WTC11 (cell line): ENCODE measurements around the gene IDH3B. TPM values are rescaled to one million over a fixed set of nuclear protein-coding genes. Genes with fewer than 3 reads are reported as not detected.

ENCODE experiments used
- ATAC-seq: fragments of 200-7000 bp; cut with Tn5 transposase; 2 replicates; pipeline ENCODE4 v1.10.0; 2021; ENCODE audit warnings: mild to moderate bottlenecking, moderate library complexity
- CTCF ChIA-PET: fragments of 300-600 bp; sonication (Branson Sonifier 250); formaldehyde crosslinking; loops from one replicate; lab custom pipeline; 2021; ENCODE audit warnings: antibody characterized with exemption; lab: Charles Lee
- POLR2A ChIA-PET: fragments of 350-600 bp; sonication (Branson Sonifier 250); formaldehyde crosslinking; loops from one replicate; lab custom pipeline; 2021; ENCODE audit warnings: antibody characterized with exemption; lab: Charles Lee
- DNase-seq: peaks from one replicate; pipeline ENCODE4 v3.0.0; 2021; ENCODE audit warnings: low spot score
- H3K27ac Mint-ChIP-seq: 2 replicates; pipeline ENCODE4 v1.8.0; 2021; ENCODE audit warnings: mixed read lengths
- H3K27me3 Mint-ChIP-seq: 2 replicates; pipeline ENCODE4 v1.8.0; 2021; ENCODE audit warnings: low read depth, mild to moderate bottlenecking, moderate library complexity, mixed read lengths
- H3K36me3 Mint-ChIP-seq: 2 replicates; pipeline ENCODE4 v1.8.0; 2021; ENCODE audit warnings: mixed read lengths
- H3K4me1 Mint-ChIP-seq: 2 replicates; pipeline ENCODE4 v1.8.0; 2022; ENCODE audit warnings: mixed read lengths
- H3K4me3 Mint-ChIP-seq: 2 replicates; pipeline ENCODE4 v1.8.0; 2021; ENCODE audit warnings: mild to moderate bottlenecking, moderate library complexity, mixed read lengths
- H3K9me3 Mint-ChIP-seq: 2 replicates; pipeline ENCODE4 v1.8.0; 2021; ENCODE audit warnings: mixed read lengths
- CBFB ChIP-seq: sonication (generic); formaldehyde crosslinking; IDR thresholded peaks from 2 replicates; pipeline ENCODE4 v1.8.1; 2022; ENCODE audit warnings: mild to moderate bottlenecking, low read depth, missing genetic modification reagents
- FOXK1 ChIP-seq: sonication (generic); formaldehyde crosslinking; IDR thresholded peaks from 2 replicates; pipeline ENCODE4 v1.8.0; 2022; ENCODE audit warnings: mild to moderate bottlenecking, moderate library complexity, missing genetic modification reagents
- GRHL2 ChIP-seq: fragments of 250-450 bp; sonication (Bioruptor Pico); IDR thresholded peaks from 2 replicates; pipeline ENCODE4 v1.8.0; 2022; ENCODE audit warnings: mild to moderate bottlenecking, moderate library complexity; ENCODE audit not compliant: insufficient replicate concordance, severe bottlenecking
- KAT7 ChIP-seq: sonication (generic); formaldehyde crosslinking; IDR thresholded peaks from 2 replicates; pipeline ENCODE4 v1.8.1; 2023; ENCODE audit warnings: missing genetic modification reagents, mild to moderate bottlenecking, borderline replicate concordance
- MXD4 ChIP-seq: fragments of 250-450 bp; sonication (Bioruptor Pico); IDR thresholded peaks from 2 replicates; pipeline ENCODE4 v1.8.0; 2021; ENCODE audit warnings: mild to moderate bottlenecking, moderate library complexity, borderline replicate concordance
- SMAD4 ChIP-seq: sonication (generic); formaldehyde crosslinking; IDR thresholded peaks from 2 replicates; pipeline ENCODE4 v1.8.0; 2022; ENCODE audit warnings: mild to moderate bottlenecking, missing genetic modification reagents
- ZNF121 ChIP-seq: sonication (generic); formaldehyde crosslinking; IDR thresholded peaks from 2 replicates; pipeline ENCODE4 v1.8.0; 2023; ENCODE audit warnings: missing genetic modification reagents
- ZNF416 ChIP-seq: fragments of 250-450 bp; sonication (Bioruptor Pico); IDR thresholded peaks from 2 replicates; pipeline ENCODE4 v1.9.0; 2021; ENCODE audit warnings: mild to moderate bottlenecking, inconsistent platforms
- total RNA-seq: library from RNA; stranded (reverse); gene quantifications from 3 replicates; pipeline ENCODE4 v1.2.3, GENCODE V29; 2021
- TF ChIP-seq, protein P1 (sequence below): sonication (generic); formaldehyde crosslinking; conservative IDR thresholded peaks from 2 replicates; pipeline ENCODE4 v1.8.1; 2022; ENCODE audit warnings: mild to moderate bottlenecking, missing genetic modification reagents
- TF ChIP-seq, protein P2 (sequence below): fragments of 250-450 bp; sonication (Bioruptor Pico); IDR thresholded peaks from 2 replicates; pipeline ENCODE4 v1.9.0; 2021; ENCODE audit warnings: mild to moderate bottlenecking
- TF ChIP-seq, protein P3 (sequence below): fragments of 250-450 bp; sonication (Bioruptor Pico); IDR thresholded peaks from 2 replicates; pipeline ENCODE4 v1.8.0; 2021; ENCODE audit warnings: mild to moderate bottlenecking
- TF ChIP-seq, protein P4 (sequence below): sonication (generic); formaldehyde crosslinking; IDR thresholded peaks from 2 replicates; pipeline ENCODE4 v1.8.0; 2022; ENCODE audit warnings: mild to moderate bottlenecking, missing genetic modification reagents
- TF ChIP-seq, protein P5 (sequence below): sonication (generic); formaldehyde crosslinking; IDR thresholded peaks from 2 replicates; pipeline ENCODE4 v1.8.0; 2023; ENCODE audit warnings: missing genetic modification reagents
- TF ChIP-seq, protein P6 (sequence below): fragments of 250-450 bp; sonication (Bioruptor Pico); IDR thresholded peaks from 2 replicates; pipeline ENCODE4 v1.9.0; 2021; ENCODE audit warnings: mild to moderate bottlenecking, borderline replicate concordance
- TF ChIP-seq, protein P7 (sequence below): fragments of 200-600 bp; IDR thresholded peaks from 2 replicates; pipeline ENCODE4 v1.8.0; 2022; ENCODE audit warnings: antibody characterized with exemption

The IDH3B gene
- total RNA-seq, 1 experiment from 2014 or later, result 136 TPM

DNA sequence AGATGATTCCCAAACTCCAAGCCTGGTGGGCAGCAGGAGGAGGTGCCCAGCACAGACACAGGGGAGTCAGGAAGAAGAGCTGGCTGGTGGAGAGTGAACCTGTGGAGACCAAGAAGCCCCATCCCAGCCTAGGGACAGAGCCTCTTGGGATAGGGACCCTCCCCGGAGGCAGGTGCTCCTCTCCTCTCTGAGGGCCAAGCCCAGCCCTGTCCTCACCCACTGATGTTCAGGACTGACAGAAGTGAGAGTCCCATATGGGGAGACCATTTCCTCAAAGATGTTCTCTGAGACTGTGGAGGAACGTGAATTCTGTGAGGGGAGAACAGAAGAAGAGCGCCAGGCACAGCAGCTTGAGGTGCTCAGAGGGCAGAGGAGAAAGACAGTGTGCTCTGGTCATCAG, 26.2 kb upstream of the IDH3B start:
- ChIA-PET POLR2A (no interaction called here), CTCF (interaction anchor here (2.2 to 5.2 kb wide), 4 partner anchors 11 to 160 kb away, joined by 8 to 120 read pairs (median 32); no protein-coding TSS in a partner anchor)
- H3K27me3 Mint-ChIP-seq, result peaks cover 88% of the 10 kb centered on the region
- ATAC-seq, result no peak
- no peak overlapping the region for H3K27ac Mint-ChIP-seq
- no peak overlapping the region for H3K4me3 Mint-ChIP-seq
- TF ChIP-seq, protein P1, sequence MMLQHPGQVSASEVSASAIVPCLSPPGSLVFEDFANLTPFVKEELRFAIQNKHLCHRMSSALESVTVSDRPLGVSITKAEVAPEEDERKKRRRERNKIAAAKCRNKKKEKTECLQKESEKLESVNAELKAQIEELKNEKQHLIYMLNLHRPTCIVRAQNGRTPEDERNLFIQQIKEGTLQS, result no peak
- TF ChIP-seq CBFB (CRISPR knock-in tag), result no peak
- TF ChIP-seq, protein P2, sequence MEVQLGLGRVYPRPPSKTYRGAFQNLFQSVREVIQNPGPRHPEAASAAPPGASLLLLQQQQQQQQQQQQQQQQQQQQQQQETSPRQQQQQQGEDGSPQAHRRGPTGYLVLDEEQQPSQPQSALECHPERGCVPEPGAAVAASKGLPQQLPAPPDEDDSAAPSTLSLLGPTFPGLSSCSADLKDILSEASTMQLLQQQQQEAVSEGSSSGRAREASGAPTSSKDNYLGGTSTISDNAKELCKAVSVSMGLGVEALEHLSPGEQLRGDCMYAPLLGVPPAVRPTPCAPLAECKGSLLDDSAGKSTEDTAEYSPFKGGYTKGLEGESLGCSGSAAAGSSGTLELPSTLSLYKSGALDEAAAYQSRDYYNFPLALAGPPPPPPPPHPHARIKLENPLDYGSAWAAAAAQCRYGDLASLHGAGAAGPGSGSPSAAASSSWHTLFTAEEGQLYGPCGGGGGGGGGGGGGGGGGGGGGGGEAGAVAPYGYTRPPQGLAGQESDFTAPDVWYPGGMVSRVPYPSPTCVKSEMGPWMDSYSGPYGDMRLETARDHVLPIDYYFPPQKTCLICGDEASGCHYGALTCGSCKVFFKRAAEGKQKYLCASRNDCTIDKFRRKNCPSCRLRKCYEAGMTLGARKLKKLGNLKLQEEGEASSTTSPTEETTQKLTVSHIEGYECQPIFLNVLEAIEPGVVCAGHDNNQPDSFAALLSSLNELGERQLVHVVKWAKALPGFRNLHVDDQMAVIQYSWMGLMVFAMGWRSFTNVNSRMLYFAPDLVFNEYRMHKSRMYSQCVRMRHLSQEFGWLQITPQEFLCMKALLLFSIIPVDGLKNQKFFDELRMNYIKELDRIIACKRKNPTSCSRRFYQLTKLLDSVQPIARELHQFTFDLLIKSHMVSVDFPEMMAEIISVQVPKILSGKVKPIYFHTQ (CRISPR knock-in tag), result no peak
- no peak for TF ChIP-seq FOXK1 (CRISPR knock-in tag)
- TF ChIP-seq, protein P3, sequence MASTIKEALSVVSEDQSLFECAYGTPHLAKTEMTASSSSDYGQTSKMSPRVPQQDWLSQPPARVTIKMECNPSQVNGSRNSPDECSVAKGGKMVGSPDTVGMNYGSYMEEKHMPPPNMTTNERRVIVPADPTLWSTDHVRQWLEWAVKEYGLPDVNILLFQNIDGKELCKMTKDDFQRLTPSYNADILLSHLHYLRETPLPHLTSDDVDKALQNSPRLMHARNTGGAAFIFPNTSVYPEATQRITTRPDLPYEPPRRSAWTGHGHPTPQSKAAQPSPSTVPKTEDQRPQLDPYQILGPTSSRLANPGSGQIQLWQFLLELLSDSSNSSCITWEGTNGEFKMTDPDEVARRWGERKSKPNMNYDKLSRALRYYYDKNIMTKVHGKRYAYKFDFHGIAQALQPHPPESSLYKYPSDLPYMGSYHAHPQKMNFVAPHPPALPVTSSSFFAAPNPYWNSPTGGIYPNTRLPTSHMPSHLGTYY, result no peak
- TF ChIP-seq GRHL2 (CRISPR knock-in tag), result no peak
- TF ChIP-seq, protein P4, sequence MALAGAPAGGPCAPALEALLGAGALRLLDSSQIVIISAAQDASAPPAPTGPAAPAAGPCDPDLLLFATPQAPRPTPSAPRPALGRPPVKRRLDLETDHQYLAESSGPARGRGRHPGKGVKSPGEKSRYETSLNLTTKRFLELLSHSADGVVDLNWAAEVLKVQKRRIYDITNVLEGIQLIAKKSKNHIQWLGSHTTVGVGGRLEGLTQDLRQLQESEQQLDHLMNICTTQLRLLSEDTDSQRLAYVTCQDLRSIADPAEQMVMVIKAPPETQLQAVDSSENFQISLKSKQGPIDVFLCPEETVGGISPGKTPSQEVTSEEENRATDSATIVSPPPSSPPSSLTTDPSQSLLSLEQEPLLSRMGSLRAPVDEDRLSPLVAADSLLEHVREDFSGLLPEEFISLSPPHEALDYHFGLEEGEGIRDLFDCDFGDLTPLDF, result no peak
- no peak for TF ChIP-seq ZNF416 (CRISPR knock-in tag)
- TF ChIP-seq, protein P5, sequence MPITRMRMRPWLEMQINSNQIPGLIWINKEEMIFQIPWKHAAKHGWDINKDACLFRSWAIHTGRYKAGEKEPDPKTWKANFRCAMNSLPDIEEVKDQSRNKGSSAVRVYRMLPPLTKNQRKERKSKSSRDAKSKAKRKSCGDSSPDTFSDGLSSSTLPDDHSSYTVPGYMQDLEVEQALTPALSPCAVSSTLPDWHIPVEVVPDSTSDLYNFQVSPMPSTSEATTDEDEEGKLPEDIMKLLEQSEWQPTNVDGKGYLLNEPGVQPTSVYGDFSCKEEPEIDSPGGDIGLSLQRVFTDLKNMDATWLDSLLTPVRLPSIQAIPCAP, result no peak
- TF ChIP-seq ZNF121 (CRISPR knock-in tag), result no peak
- TF ChIP-seq MXD4 (CRISPR knock-in tag), result no peak
- no peak for TF ChIP-seq KAT7
- no peak for TF ChIP-seq SMAD4 (CRISPR knock-in tag)
- H3K36me3 Mint-ChIP-seq, result peaks cover 5% of the 10 kb centered on the region
- no peak for DNase-seq
- peaks cover 28% of the 10 kb centered on the region for H3K4me1 Mint-ChIP-seq
- H3K9me3 Mint-ChIP-seq, result no peaks in the 10 kb centered on the region

DNA sequence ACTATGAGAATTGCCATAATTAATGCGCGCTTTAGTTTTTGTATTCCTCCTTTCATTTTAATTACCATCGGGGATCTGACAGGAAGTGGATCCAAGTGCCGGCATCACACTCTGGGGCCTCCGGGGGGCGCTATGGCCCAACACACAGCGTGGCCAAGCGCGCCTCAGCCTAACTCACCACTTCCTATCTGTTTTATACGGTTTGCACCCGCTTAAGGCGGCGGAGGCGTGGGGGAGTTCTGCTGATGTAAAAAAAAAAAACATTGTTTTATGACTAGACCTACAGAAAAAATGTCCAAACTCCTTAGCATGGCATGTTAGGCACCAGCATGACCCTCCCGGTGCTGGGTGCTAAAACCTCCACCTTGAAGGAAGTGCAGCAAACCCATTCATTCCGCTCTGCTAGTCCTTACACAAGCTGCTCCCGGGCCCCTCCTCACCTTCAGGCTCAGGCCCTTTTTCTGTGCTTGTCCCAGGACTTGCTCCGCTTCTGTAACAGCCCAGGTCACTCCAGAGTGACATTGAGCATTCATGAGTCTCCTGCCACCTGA, 24.1 kb upstream of the IDH3B start:
- ATAC-seq (peak; percentile 76), DNase-seq (peak; percentile 79)
- Mint-ChIP-seq H3K27ac (no peak overlapping the region), H3K9me3 (no peaks in the 10 kb centered on the region), H3K36me3 (peaks cover 5% of the 10 kb centered on the region), H3K27me3 (peaks cover 87% of the 10 kb centered on the region), H3K4me3 (peak overlapping the region; percentile 59), H3K4me1 (peaks cover 21% of the 10 kb centered on the region)
- CTCF ChIA-PET, result interaction anchor here (0.6 to 5.2 kb wide), 29 partner anchors 12 to 366 kb away, joined by 3 to 120 read pairs (median 5); partner anchors contain the start of genes IDH3B and PTPRA
- TF ChIP-seq, protein P6, sequence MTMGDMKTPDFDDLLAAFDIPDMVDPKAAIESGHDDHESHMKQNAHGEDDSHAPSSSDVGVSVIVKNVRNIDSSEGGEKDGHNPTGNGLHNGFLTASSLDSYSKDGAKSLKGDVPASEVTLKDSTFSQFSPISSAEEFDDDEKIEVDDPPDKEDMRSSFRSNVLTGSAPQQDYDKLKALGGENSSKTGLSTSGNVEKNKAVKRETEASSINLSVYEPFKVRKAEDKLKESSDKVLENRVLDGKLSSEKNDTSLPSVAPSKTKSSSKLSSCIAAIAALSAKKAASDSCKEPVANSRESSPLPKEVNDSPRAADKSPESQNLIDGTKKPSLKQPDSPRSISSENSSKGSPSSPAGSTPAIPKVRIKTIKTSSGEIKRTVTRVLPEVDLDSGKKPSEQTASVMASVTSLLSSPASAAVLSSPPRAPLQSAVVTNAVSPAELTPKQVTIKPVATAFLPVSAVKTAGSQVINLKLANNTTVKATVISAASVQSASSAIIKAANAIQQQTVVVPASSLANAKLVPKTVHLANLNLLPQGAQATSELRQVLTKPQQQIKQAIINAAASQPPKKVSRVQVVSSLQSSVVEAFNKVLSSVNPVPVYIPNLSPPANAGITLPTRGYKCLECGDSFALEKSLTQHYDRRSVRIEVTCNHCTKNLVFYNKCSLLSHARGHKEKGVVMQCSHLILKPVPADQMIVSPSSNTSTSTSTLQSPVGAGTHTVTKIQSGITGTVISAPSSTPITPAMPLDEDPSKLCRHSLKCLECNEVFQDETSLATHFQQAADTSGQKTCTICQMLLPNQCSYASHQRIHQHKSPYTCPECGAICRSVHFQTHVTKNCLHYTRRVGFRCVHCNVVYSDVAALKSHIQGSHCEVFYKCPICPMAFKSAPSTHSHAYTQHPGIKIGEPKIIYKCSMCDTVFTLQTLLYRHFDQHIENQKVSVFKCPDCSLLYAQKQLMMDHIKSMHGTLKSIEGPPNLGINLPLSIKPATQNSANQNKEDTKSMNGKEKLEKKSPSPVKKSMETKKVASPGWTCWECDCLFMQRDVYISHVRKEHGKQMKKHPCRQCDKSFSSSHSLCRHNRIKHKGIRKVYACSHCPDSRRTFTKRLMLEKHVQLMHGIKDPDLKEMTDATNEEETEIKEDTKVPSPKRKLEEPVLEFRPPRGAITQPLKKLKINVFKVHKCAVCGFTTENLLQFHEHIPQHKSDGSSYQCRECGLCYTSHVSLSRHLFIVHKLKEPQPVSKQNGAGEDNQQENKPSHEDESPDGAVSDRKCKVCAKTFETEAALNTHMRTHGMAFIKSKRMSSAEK (CRISPR knock-in tag), result no peak
- TF ChIP-seq, protein P7, sequence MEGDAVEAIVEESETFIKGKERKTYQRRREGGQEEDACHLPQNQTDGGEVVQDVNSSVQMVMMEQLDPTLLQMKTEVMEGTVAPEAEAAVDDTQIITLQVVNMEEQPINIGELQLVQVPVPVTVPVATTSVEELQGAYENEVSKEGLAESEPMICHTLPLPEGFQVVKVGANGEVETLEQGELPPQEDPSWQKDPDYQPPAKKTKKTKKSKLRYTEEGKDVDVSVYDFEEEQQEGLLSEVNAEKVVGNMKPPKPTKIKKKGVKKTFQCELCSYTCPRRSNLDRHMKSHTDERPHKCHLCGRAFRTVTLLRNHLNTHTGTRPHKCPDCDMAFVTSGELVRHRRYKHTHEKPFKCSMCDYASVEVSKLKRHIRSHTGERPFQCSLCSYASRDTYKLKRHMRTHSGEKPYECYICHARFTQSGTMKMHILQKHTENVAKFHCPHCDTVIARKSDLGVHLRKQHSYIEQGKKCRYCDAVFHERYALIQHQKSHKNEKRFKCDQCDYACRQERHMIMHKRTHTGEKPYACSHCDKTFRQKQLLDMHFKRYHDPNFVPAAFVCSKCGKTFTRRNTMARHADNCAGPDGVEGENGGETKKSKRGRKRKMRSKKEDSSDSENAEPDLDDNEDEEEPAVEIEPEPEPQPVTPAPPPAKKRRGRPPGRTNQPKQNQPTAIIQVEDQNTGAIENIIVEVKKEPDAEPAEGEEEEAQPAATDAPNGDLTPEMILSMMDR, result peak; percentile 86
- POLR2A ChIA-PET, result interaction anchor here (0.7 to 0.9 kb wide), 2 partner anchors 68 to 164 kb away, joined by 3 read pairs; no protein-coding TSS in a partner anchor
